HepG2 (cell line): Measurements from ENCODE around the gene MVB12A. TPM values are rescaled to one million over a fixed set of nuclear protein-coding genes. Genes with fewer than 3 reads are reported as not detected.

Experiments
- ATAC-seq: fragments of 200-7000 bp; cut with Tn5 transposase; 3 replicates; pipeline ENCODE4 v1.9.1; 2020; ENCODE audit warnings: mild to moderate bottlenecking, moderate library complexity
- BruUV-seq: library from RNA; stranded (reverse); fragments of 400-500 nt; replicated peaks from 2 replicates; lab custom pipeline; 2021; lab: Mats Ljungman, UMichigan
- CTCF ChIA-PET: fragments of 300-600 bp; formaldehyde crosslinking; extraction: SDS; loops from one replicate; lab custom pipeline; 2021; ENCODE audit warnings: low total read pairs, inconsistent platforms, low intra/inter-chr PET ratio; lab: Yijun Ruan, JAX
- POLR2A ChIA-PET: fragments of 350-600 bp; sonication (Branson Sonifier 250); formaldehyde crosslinking; loops from one replicate; lab custom pipeline; 2020; ENCODE audit warnings: antibody characterized with exemption, inconsistent platforms; lab: Yijun Ruan, JAX
- DNase-seq: peaks from one replicate; pipeline ENCODE4 v3.0.0-alpha.2; 2015; ENCODE audit warnings: low spot score
- FAIRE-seq: peaks from 3 replicates; lab custom pipeline; 2011; peaks lifted over from hg19 to GRCh38; lab: Jason Lieb, UNC
- H2AFZ ChIP-seq: one replicate; pipeline ENCODE4 v1.6.1; 2011; ENCODE audit warnings: low read length, inconsistent platforms
- H3K27ac ChIP-seq: fragments of 300-600 bp; 3 replicates; pipeline ENCODE4 v1.8.0; 2011; ENCODE audit warnings: mixed run types, mild to moderate bottlenecking, mixed read lengths, low read length, inconsistent platforms; ENCODE audit not compliant: insufficient read depth; ENCODE audit errors: extremely low read length
- H3K27me3 ChIP-seq, 2 experiments: fragments of 200-600 bp in 1 of 2; 2 replicates in 1 of 2; 3 replicates in 1 of 2; pipeline versions ENCODE4 v1.6.0 to v1.8.0; 2011; ENCODE audit warnings: low read length in 2 of 2, mild to moderate bottlenecking in 2 of 2, moderate library complexity in 2 of 2, inconsistent platforms in 1 of 2; ENCODE audit not compliant: insufficient read depth in 2 of 2, control insufficient read depth in 1 of 2
- H3K36me3 ChIP-seq, 2 experiments: fragments of 200-600 bp in 1 of 2; replicated peaks in 1 of 2; 2 replicates in 1 of 2; 3 replicates in 1 of 2; pipeline versions ENCODE4 v1.5.1 to v1.8.0; 2011; ENCODE audit warnings: low read length in 2 of 2, inconsistent platforms in 1 of 2; ENCODE audit not compliant: insufficient read depth in 2 of 2, control insufficient read depth in 1 of 2
- H3K4me1 ChIP-seq: 2 replicates; pipeline ENCODE4 v1.5.1; 2012; ENCODE audit warnings: low read length, inconsistent platforms; ENCODE audit not compliant: insufficient read depth
- H3K4me2 ChIP-seq: 2 replicates; pipeline ENCODE4 v1.6.0; 2011; ENCODE audit warnings: low read depth, low read length, inconsistent platforms
- H3K4me3 ChIP-seq, 3 experiments: fragments of 200-600 bp in 1 of 3; sonication (generic), shearing (Covaris generic) in 1 of 3; replicated peaks in 1 of 3; 2 replicates each; pipeline ENCODE4 v1.5.1; 2011 to 2016; ENCODE audit warnings: low read length in 3 of 3, inconsistent platforms in 2 of 3, low read depth in 2 of 3, mild to moderate bottlenecking in 2 of 3, control low read depth in 1 of 3, mixed read lengths in 1 of 3; ENCODE audit not compliant: insufficient read depth in 1 of 3
- H3K79me2 ChIP-seq: one replicate; pipeline ENCODE4 v1.6.1; 2011; ENCODE audit warnings: low read length, inconsistent platforms; ENCODE audit not compliant: insufficient read depth
- H3K9ac ChIP-seq: 2 replicates; pipeline ENCODE4 v1.6.0; 2011; ENCODE audit warnings: mild to moderate bottlenecking, low read depth, low read length, inconsistent platforms; ENCODE audit not compliant: insufficient read depth
- H3K9me3 ChIP-seq: 2 replicates; pipeline ENCODE4 v1.5.1; 2012; ENCODE audit warnings: mild to moderate bottlenecking, low read length
- H4K20me1 ChIP-seq: 2 replicates; pipeline ENCODE4 v1.6.0; 2011; ENCODE audit warnings: inconsistent platforms, mild to moderate bottlenecking, low read length, moderate library complexity; ENCODE audit not compliant: insufficient read depth
- HNRNPLL ChIP-seq: fragments of 200-400 bp; formaldehyde crosslinking; IDR thresholded peaks from 2 replicates; pipeline ENCODE4 v1.6.1; 2017; ENCODE audit warnings: mild to moderate bottlenecking, low read depth, low read length; ENCODE audit not compliant: poor library complexity, severe bottlenecking
- HOXA7 ChIP-seq: sonication (generic); formaldehyde crosslinking; IDR thresholded peaks from 2 replicates; pipeline ENCODE4 v1.8.1; 2022; ENCODE audit warnings: mild to moderate bottlenecking, missing genetic modification reagents, moderate library complexity
- JUN ChIP-seq: sonication (generic); formaldehyde crosslinking; IDR thresholded peaks from 2 replicates; pipeline ENCODE4 v1.4.0; 2020; ENCODE audit warnings: mild to moderate bottlenecking, missing genetic modification reagents
- KDM2A ChIP-seq: sonication (generic); formaldehyde crosslinking; IDR thresholded peaks from 2 replicates; pipeline ENCODE4 v1.4.0; 2020; ENCODE audit warnings: low read depth, missing genetic modification reagents, borderline replicate concordance
- MIXL1 ChIP-seq: IDR thresholded peaks from 2 replicates; pipeline ENCODE4 v1.6.1; 2016
- MYNN ChIP-seq: sonication (generic); formaldehyde crosslinking; IDR thresholded peaks from 2 replicates; pipeline ENCODE4 v1.4.0; 2020; ENCODE audit warnings: mild to moderate bottlenecking, low read depth, missing genetic modification reagents
- RBFOX2 ChIP-seq: fragments of 200-400 bp; formaldehyde crosslinking; IDR thresholded peaks from 2 replicates; pipeline ENCODE4 v1.6.1; 2017; ENCODE audit warnings: low read depth, mild to moderate bottlenecking, low read length
- SP5 ChIP-seq: IDR thresholded peaks from 2 replicates; pipeline ENCODE4 v1.6.1; 2016; ENCODE audit warnings: low read depth, borderline replicate concordance
- STAG1 ChIP-seq: sonication (generic); formaldehyde crosslinking; IDR thresholded peaks from 2 replicates; pipeline ENCODE4 v1.4.0; 2020; ENCODE audit warnings: missing genetic modification reagents
- ZNF33B ChIP-seq: sonication (generic); formaldehyde crosslinking; IDR thresholded peaks from 2 replicates; pipeline ENCODE4 v1.5.1; 2020; ENCODE audit warnings: mild to moderate bottlenecking, missing genetic modification reagents
- WGBS: methylation state at CpG from one replicate; pipeline ENCODE4 v1.1.6; 2017; ENCODE audit warnings: low lambda C conversion rate; 5-methylcytosine and 5-hydroxymethylcytosine counted together
- in situ Hi-C: cut with HindIII; loops from 2 replicates; pipeline ENCODE4 v1.10.0; 2017; ENCODE audit warnings: low pct_unique_long_range_greater_than_20kb; ENCODE audit not compliant: extremely low pct_ligation_motif_present
- intact Hi-C: fragments of 100-400 bp; cut with micrococcal nuclease; formaldehyde crosslinking; loops from one replicate; pipeline ENCODE4 v1.10.0; 2022; ENCODE audit not compliant: unreplicated experiment
- polyA plus RNA-seq, 8 experiments: library from polyadenylated mRNA; depleted of rRNA in 3 of 8; stranded (reverse) in 7 of 8; unstranded in 1 of 8; fragments of >200 nt; fragmentation: Illumina TruSeq in 4 of 8; extraction: Trizol in 4 of 8; gene quantifications; 2 replicates each; pipeline versions ENCODE4 v1.2.1 to v1.2.3, GENCODE V29; 2011 to 2016; ENCODE audit warnings: low read depth in 4 of 8, missing spikeins in 1 of 8, mixed read lengths in 1 of 8; ENCODE audit not compliant: insufficient read depth in 1 of 8
- total RNA-seq, 5 experiments: library from RNA; depleted of rRNA; stranded (reverse); fragments of >200 nt; fragmentation: Illumina TruSeq; extraction: Trizol; gene quantifications; 2 replicates each; pipeline ENCODE4 v1.2.3, GENCODE V29; 2016; ENCODE audit warnings: low read depth in 1 of 5
- TF ChIP-seq, protein P1 (sequence below): sonication (generic); formaldehyde crosslinking; IDR thresholded peaks from 2 replicates; pipeline ENCODE4 v1.5.0; 2020; ENCODE audit warnings: mild to moderate bottlenecking, missing genetic modification reagents, moderate library complexity
- TF ChIP-seq, protein P2 (sequence below): IDR thresholded peaks from 2 replicates; pipeline ENCODE4 v1.6.1; 2012; ENCODE audit warnings: inconsistent platforms
- TF ChIP-seq, protein P3 (sequence below): sonication (generic); formaldehyde crosslinking; IDR thresholded peaks from 2 replicates; pipeline ENCODE4 v1.4.0; 2020; ENCODE audit warnings: missing genetic modification reagents
- TF ChIP-seq, protein P4 (sequence below): sonication (generic); formaldehyde crosslinking; IDR thresholded peaks from 2 replicates; pipeline ENCODE4 v1.4.0; 2020; ENCODE audit warnings: mild to moderate bottlenecking, missing genetic modification reagents
- TF ChIP-seq, protein P5 (sequence below): sonication (generic); formaldehyde crosslinking; IDR thresholded peaks from 2 replicates; pipeline ENCODE4 v1.9.0; 2022; ENCODE audit warnings: missing genetic modification reagents, mild to moderate bottlenecking, borderline replicate concordance
- TF ChIP-seq, protein P6 (sequence below): sonication (generic); formaldehyde crosslinking; IDR thresholded peaks from 2 replicates; pipeline ENCODE4 v1.4.0; 2020; ENCODE audit warnings: missing genetic modification reagents

The MVB12A gene
- total and polyA plus RNA-seq, 2 of the 13 experiments (the other 11 are each of a cell fraction or from before 2014, with no cell fraction given): 35.7 to 36.1 TPM

DNA sequence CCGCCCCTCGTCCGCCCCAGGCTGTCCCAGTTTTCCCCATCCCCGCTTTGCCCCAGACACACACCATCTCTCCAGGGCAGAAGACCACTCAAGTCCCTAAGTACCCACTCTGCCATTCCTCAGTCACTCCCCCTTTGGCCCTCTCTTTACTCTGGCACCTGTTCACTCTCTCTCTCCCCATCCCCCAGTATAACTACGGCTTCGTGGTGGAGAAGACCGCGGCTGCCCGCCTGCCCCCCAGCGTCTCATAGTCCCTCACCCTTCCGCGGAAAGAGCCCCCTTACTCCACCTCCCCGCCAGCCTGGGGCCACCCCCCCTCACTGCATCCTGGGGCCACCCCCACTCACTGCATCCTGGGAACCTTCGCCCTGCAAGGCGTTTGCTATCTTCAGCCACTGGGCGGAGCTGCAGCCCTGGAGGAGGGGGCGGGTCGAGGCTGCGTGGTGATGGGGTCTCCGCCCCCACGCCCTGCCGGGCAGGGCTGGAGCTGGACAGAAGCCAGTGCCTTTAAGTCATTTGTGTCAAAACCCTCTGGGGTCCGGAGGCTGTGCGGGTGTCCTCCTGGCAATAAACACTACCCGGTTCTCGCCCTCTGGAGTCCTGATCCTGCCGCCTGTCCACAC is 5.0 kb downstream of the MVB12A start:
- BruUV-seq: no TSS peak
- H3K9me3 ChIP-seq: no peaks in the 10 kb centered on the region
- H3K4me1 ChIP-seq: peaks cover 14% of the 10 kb centered on the region
- 62% methylated on average over 25 of the region's 27 CpGs for WGBS
- no peaks in the 10 kb centered on the region for H3K79me2 ChIP-seq
- DNase-seq (no peak), ATAC-seq (peak; percentile 58), FAIRE-seq (no peak)
- no peak overlapping the region for H3K4me3 ChIP-seq
- H3K27ac ChIP-seq: no peak overlapping the region
- no peaks in the 10 kb centered on the region for H4K20me1 ChIP-seq
- H3K9ac ChIP-seq: no peak overlapping the region
- ChIA-PET POLR2A (interaction anchor here (0.7 kb wide), 1 partner anchor 435 kb away, joined by 3 read pairs; the partner anchor contains the start of gene RPL18A), CTCF (no interaction called here)
- in situ Hi-C loops (no loop called here), intact Hi-C loops (no loop called here)
- no peak overlapping the region for H3K4me2 ChIP-seq
- H2AFZ ChIP-seq: no peak overlapping the region
- H3K36me3 ChIP-seq: no peaks in the 10 kb centered on the region; a peak in 1 of 5 replicates
- H3K27me3 ChIP-seq: no peaks in the 10 kb centered on the region
- TF ChIP-seq, protein P1, sequence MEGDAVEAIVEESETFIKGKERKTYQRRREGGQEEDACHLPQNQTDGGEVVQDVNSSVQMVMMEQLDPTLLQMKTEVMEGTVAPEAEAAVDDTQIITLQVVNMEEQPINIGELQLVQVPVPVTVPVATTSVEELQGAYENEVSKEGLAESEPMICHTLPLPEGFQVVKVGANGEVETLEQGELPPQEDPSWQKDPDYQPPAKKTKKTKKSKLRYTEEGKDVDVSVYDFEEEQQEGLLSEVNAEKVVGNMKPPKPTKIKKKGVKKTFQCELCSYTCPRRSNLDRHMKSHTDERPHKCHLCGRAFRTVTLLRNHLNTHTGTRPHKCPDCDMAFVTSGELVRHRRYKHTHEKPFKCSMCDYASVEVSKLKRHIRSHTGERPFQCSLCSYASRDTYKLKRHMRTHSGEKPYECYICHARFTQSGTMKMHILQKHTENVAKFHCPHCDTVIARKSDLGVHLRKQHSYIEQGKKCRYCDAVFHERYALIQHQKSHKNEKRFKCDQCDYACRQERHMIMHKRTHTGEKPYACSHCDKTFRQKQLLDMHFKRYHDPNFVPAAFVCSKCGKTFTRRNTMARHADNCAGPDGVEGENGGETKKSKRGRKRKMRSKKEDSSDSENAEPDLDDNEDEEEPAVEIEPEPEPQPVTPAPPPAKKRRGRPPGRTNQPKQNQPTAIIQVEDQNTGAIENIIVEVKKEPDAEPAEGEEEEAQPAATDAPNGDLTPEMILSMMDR (CRISPR knock-in tag): peak; percentile 75
- TF ChIP-seq, protein P2, sequence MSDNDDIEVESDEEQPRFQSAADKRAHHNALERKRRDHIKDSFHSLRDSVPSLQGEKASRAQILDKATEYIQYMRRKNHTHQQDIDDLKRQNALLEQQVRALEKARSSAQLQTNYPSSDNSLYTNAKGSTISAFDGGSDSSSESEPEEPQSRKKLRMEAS: no peak
- TF ChIP-seq RBFOX2: 0 out of 2 replicates have a peak, but pooled peaks have one; percentile 24
- TF ChIP-seq ZNF33B (CRISPR knock-in tag): no peak
- TF ChIP-seq HNRNPLL: peak; percentile 20
- TF ChIP-seq KDM2A: 0 out of 2 replicates have a peak, but pooled peaks have one; percentile 48
- TF ChIP-seq SP5 (CRISPR knock-in tag): peak; percentile 35; the same call in 1 of the 2 replicates
- TF ChIP-seq JUN (CRISPR knock-in tag): no peak
- TF ChIP-seq, protein P3, sequence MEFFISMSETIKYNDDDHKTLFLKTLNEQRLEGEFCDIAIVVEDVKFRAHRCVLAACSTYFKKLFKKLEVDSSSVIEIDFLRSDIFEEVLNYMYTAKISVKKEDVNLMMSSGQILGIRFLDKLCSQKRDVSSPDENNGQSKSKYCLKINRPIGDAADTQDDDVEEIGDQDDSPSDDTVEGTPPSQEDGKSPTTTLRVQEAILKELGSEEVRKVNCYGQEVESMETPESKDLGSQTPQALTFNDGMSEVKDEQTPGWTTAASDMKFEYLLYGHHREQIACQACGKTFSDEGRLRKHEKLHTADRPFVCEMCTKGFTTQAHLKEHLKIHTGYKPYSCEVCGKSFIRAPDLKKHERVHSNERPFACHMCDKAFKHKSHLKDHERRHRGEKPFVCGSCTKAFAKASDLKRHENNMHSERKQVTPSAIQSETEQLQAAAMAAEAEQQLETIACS (CRISPR knock-in tag): no peak
- TF ChIP-seq, protein P4, sequence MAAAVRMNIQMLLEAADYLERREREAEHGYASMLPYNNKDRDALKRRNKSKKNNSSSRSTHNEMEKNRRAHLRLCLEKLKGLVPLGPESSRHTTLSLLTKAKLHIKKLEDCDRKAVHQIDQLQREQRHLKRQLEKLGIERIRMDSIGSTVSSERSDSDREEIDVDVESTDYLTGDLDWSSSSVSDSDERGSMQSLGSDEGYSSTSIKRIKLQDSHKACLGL: no peak
- TF ChIP-seq, protein P5, sequence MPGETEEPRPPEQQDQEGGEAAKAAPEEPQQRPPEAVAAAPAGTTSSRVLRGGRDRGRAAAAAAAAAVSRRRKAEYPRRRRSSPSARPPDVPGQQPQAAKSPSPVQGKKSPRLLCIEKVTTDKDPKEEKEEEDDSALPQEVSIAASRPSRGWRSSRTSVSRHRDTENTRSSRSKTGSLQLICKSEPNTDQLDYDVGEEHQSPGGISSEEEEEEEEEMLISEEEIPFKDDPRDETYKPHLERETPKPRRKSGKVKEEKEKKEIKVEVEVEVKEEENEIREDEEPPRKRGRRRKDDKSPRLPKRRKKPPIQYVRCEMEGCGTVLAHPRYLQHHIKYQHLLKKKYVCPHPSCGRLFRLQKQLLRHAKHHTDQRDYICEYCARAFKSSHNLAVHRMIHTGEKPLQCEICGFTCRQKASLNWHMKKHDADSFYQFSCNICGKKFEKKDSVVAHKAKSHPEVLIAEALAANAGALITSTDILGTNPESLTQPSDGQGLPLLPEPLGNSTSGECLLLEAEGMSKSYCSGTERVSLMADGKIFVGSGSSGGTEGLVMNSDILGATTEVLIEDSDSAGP (CRISPR knock-in tag): 0 out of 2 replicates have a peak, but pooled peaks have one; percentile 18
- TF ChIP-seq MIXL1 (CRISPR knock-in tag): no peak
- TF ChIP-seq STAG1 (CRISPR knock-in tag): peak; percentile 35; the same call in 1 of the 2 replicates
- no peak for TF ChIP-seq HOXA7 (CRISPR knock-in tag)
- TF ChIP-seq, protein P6, sequence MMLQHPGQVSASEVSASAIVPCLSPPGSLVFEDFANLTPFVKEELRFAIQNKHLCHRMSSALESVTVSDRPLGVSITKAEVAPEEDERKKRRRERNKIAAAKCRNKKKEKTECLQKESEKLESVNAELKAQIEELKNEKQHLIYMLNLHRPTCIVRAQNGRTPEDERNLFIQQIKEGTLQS (CRISPR knock-in tag): no peak
- no peak for TF ChIP-seq MYNN (CRISPR knock-in tag)
